Cardiac muscle cell (in vitro differentiated cells and primary cell): ENCODE data around the gene UBE2E1. TPM values are rescaled to one million over a fixed set of nuclear protein-coding genes. Genes with fewer than 3 reads are reported as not detected.

Source experiments
- DNase-seq, 2 donors: peaks; one replicate each; pipeline versions ENCODE4 v3.0.0 to v3.0.0-alpha.2; 2010 to 2017; ENCODE audit warnings: low read depth in 1 of 2, low spot score in 1 of 2
- H3K27ac ChIP-seq: fragments of 200-600 bp; sonication (generic); 2 replicates; pipeline ENCODE4 v1.5.1; 2016
- H3K27me3 ChIP-seq: fragments of 200-600 bp; sonication (generic); 2 replicates; pipeline ENCODE4 v1.6.0; 2016; ENCODE audit warnings: control low read depth
- H3K36me3 ChIP-seq: fragments of 200-600 bp; sonication (generic); 2 replicates; pipeline ENCODE4 v1.5.1; 2016; ENCODE audit warnings: control low read depth
- H3K4me1 ChIP-seq: fragments of 200-600 bp; sonication (generic); 2 replicates; pipeline ENCODE4 v1.8.1; 2017; ENCODE audit warnings: low read depth, mild to moderate bottlenecking, mixed run types
- H3K4me3 ChIP-seq: fragments of 200-600 bp; sonication (generic); 2 replicates; pipeline ENCODE4 v1.5.1; 2016; ENCODE audit warnings: mild to moderate bottlenecking
- H3K9me3 ChIP-seq: fragments of 200-600 bp; sonication (generic); 2 replicates; pipeline ENCODE4 v1.5.1; 2017; ENCODE audit warnings: low read depth, mild to moderate bottlenecking, control low read depth
- CTCF ChIP-seq: IDR thresholded peaks from 2 replicates; pipeline ENCODE4 v1.5.1; 2012; ENCODE audit warnings: low read depth, mild to moderate bottlenecking, low read length
- polyA plus RNA-seq: library from polyadenylated mRNA; unstranded; fragments of >200 nt; fragmentation: Nextera tagmentation; extraction: Ambion mirVana; gene quantifications from 2 replicates; pipeline ENCODE4 v1.2.1, GENCODE V29; 2016
- total RNA-seq: library from RNA; depleted of rRNA; stranded (reverse); fragments of >200 nt; gene quantifications from 2 replicates; pipeline ENCODE4 v1.2.3, GENCODE V29; 2016

UBE2E1 gene
- total and polyA plus RNA-seq, 2 experiments from 2014 or later = 33.5 to 198 TPM

- H3K4me1 ChIP-seq = peaks cover 6% of the 10 kb centered on the region
Observed at GRCh38 chr3:23921052-23921511, 115.3 kb downstream of the UBE2E1 start.

GRCh38 chr3:23923786-23924185 lies 118.0 kb downstream of the UBE2E1 start:
- Histone ChIP-seq H3K4me1 (peaks cover 3% of the 10 kb centered on the region), H3K27ac (no peak overlapping the region), H3K9me3 (no peaks in the 10 kb centered on the region), H3K36me3 (peaks cover 13% of the 10 kb centered on the region), H3K27me3 (no peaks in the 10 kb centered on the region), H3K4me3 (no peak overlapping the region)
- peak in 1 of 2 donors; percentile 84 for DNase-seq
- TF ChIP-seq CTCF = no peak

More at GRCh38 chr3:23921052-23921511, 115.3 kb downstream of the UBE2E1 start:
- no peak for DNase-seq
- TF ChIP-seq CTCF = no peak
- no peaks in the 10 kb centered on the region for H3K9me3 ChIP-seq
- H3K36me3 ChIP-seq = peaks cover 21% of the 10 kb centered on the region
- peak overlapping the region; percentile 26 for H3K27ac ChIP-seq
- H3K4me3 ChIP-seq = no peak overlapping the region
- H3K27me3 ChIP-seq = no peaks in the 10 kb centered on the region

GRCh38 chr3:23926246-23926645 lies 120.5 kb downstream of the UBE2E1 start:
- TF ChIP-seq CTCF = no peak
- Histone ChIP-seq H3K4me3 (no peak overlapping the region), H3K9me3 (no peaks in the 10 kb centered on the region), H3K4me1 (no peaks in the 10 kb centered on the region), H3K36me3 (no peaks in the 10 kb centered on the region), H3K27ac (no peak overlapping the region), H3K27me3 (no peaks in the 10 kb centered on the region)
- no peak for DNase-seq

DNA sequence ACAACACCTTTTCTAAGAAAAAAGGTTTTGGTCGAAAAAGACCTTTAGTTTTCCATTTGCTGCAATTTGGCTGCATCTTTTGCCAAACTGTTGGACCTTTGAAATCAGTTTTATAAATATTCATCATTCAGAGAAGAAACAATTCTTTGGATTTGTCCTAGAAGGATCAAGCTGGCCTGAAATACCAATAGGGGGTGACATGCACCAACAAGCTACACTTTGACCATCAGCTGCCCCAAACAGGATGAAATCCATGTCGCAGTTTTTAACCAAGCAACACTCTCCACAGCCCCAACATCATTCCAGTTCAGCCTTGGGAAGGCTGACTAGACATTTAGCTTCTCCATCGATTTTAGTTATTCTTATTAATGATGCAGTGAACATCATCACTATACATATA lies 121.0 kb downstream of the UBE2E1 start:
- peak; percentile 11 for TF ChIP-seq CTCF
- DNase-seq = peak in 1 of 2 donors; percentile 19

GRCh38 chr3:23928524-23928923 lies 122.8 kb downstream of the UBE2E1 start:
- no peaks in the 10 kb centered on the region for H3K4me1 ChIP-seq
- DNase-seq = no peak
- TF ChIP-seq CTCF = no peak
- H3K4me3 ChIP-seq = no peak overlapping the region
- H3K27ac ChIP-seq = no peak overlapping the region
- H3K36me3 ChIP-seq = no peaks in the 10 kb centered on the region
- no peaks in the 10 kb centered on the region for H3K27me3 ChIP-seq
- no peaks in the 10 kb centered on the region for H3K9me3 ChIP-seq

More for the DNA sequence above, 121.0 kb downstream of the UBE2E1 start:
- H3K27ac ChIP-seq = no peak overlapping the region
- H3K36me3 ChIP-seq = no peaks in the 10 kb centered on the region
- no peaks in the 10 kb centered on the region for H3K4me1 ChIP-seq
- no peak overlapping the region for H3K4me3 ChIP-seq
- H3K27me3 ChIP-seq = no peaks in the 10 kb centered on the region
- H3K9me3 ChIP-seq = no peaks in the 10 kb centered on the region
